Mucosa of gallbladder (tissue), 1 donor: ENCODE data around the gene COL6A2. TPM values are rescaled to one million over a fixed set of nuclear protein-coding genes. Genes with fewer than 3 reads are reported as not detected.
"Not testable (repeated sequence)": the region's sequence is repeated elsewhere in the genome, so short reads cannot be mapped to it uniquely, and the experiment has no call there.

Experiments used
- DNase-seq: peaks from one replicate; pipeline ENCODE4 v3.0.0-alpha.2; 2020; ENCODE audit warnings: low spot score
- total RNA-seq: library from RNA; stranded (reverse); gene quantifications from one replicate; pipeline ENCODE4 v1.2.1, GENCODE V29; 2021
- donor health status: DM: no; HTN: no; CAD: no.

COL6A2 gene
- total RNA-seq, 1 donor from 2014 or later: 1,004 TPM

DNA sequence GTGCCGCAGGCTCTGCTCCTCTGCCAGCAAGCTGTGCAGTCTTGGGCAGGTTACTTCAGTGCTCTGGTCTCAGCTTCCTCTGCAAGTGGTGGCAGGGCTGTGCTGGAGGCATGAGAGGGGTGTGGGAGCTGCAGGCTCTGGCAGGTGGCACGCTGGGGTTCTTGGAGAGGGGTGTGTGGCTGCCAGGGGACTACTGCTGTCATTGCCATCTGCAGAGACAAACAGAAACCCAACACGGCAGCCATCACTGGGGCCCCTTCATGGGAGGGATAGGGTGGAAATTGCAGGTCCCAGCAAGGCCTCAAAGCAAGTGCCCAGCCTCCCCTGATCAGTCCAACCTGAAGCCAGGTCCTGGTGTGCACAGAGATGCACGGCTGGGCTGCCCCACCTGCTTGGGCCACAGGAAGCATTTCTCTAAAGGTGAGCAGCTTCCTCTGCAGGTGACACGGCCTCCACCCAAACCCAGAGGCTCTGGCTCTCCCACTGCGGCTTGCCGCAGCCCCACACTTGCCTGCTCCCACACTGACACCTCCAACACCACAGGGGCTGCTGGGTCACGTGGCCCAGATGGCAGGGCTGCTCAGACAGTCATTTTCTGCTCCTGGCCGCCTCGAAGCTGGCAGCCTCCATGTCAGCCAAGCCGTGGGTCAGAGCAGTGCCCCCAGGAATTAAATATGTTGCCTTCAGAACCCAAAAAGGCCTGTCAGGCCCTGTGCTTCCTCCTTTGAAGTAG is 4.1 kb upstream of the COL6A2 start:
- peak; percentile 8 for DNase-seq

DNA sequence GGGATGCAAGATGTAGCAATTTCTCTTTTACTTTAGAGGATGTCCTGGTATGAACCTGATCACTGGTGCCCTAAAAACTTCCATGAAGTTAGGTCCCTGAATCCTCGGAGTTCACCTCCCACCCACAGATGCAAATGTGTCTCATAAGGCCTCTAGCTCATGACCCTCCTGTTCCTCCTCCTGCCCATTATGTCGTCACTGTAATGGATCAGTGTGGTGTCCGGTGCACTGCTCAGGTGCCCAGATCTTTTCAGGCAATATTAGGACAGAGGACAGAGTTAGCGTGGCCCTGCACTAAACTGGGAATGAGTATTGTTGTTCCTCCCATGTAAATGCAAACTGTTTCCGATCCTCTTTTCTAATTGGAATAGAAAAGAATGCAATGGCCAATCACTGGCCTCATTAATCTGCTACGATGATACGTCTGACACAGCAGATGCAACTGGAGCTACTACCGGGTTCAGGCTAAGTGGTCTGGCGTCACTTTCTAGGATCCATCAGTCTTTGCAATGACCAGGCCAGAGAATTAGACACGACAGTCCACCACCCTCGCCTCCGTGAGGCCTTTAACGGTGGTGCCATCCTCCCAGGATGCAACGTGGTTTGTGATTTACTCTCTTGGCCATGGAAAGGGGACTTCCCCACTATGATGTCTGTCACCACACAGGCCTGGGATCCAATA is 3.4 kb upstream of the COL6A2 start:
- DNase-seq: no peak

DNA sequence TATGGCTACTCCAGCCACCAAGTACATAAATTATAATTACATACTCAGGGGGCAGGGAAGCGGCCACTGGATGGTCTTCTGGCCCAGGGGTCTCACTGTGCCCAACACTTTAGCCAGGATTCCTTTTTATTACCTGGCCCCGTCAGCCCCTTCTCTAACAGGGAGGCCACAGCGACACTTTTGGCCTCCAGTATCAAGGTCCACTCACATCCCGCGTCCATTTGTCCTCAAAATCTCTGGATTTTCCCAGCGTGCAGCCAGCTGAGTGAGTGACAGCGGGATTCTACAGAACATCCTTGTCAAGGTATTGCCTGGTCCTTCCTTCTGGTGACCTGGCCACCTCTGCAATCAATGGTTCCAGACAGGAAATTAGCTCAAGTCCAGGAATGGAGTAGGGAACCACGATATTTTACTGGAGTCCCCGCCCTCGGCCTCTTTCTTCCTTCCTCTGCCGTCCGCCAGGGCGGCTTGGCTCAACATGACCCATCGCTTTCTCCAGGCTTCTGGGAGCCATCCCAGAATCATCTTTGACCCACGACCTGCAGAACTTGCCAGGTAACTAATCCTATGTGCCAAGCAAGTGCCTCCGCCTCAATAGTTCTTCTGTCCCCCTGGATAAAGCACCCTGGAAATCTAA is 2.7 kb upstream of the COL6A2 start:
- DNase-seq: peak; percentile 8

DNA sequence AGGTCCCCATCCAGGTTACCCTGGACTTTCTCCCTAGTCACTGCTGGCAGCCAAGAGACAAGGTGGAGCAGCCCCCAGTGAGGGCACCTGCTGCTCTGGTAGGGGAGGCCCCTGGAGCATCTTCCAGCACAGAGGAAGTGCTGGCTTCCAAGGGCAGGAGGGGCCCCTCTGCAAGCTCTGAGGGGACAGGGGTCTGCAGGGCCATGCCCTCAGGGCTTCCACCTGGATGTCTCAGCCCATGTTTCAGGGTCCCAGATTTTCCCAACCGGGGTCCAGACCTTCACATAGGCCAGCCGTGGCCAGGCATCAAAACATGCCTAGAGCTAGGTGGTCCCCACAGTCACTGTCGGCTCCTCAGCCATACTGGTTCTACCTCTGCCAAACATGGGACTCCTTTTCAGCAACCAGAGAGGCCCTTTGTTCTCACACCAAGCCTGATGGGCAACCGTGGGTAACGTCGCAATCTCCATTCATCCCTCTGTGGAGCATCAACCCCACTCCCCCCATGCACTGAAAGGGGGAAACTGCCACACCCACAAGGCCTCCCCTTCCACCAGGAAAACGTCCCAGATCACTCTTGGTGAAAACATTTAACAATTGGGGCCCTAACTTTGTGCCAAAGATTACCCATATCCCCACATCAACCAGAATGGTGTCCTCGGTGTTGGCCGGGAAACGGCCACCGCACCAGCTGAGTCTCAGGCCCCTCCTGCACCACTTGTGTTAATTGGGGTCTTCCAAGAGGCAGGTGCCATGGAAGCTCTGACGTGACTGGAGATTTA is 1.9 kb upstream of the COL6A2 start:
- no peak for DNase-seq

DNA sequence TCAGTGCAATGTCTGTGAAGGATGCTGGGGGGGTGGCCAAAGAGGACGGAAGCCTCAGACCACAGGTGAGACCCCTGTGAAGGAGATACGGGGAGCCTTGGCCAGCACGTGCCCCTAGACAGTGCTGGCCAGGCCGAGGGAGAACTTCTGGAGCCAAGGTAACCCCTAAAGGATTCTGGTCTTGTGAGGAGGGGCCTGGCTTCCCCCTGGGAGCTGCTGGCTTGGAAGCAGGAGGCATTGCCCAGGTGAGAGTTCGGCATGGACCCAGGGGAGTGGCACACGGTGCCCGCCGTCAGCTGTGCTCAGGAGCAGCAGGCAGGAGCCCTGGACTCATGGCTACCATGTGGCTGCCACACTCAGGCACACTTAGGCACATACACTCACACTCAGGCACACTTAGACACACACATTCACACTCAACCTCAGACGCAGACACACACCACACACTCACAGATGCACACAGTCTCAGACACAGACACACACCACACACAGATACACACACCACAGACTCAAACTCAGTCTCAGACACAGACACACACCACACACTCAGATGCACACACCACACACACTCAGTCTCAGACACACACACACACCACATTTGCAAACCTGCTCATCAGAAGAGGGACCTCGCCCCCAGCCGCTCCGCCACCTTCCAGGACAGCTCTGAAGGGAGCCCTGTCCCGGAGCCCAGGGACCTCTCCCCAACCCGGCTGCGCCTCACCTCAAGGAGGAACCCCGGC is 1.1 kb upstream of the COL6A2 start:
- DNase-seq: peak; percentile 8

DNA sequence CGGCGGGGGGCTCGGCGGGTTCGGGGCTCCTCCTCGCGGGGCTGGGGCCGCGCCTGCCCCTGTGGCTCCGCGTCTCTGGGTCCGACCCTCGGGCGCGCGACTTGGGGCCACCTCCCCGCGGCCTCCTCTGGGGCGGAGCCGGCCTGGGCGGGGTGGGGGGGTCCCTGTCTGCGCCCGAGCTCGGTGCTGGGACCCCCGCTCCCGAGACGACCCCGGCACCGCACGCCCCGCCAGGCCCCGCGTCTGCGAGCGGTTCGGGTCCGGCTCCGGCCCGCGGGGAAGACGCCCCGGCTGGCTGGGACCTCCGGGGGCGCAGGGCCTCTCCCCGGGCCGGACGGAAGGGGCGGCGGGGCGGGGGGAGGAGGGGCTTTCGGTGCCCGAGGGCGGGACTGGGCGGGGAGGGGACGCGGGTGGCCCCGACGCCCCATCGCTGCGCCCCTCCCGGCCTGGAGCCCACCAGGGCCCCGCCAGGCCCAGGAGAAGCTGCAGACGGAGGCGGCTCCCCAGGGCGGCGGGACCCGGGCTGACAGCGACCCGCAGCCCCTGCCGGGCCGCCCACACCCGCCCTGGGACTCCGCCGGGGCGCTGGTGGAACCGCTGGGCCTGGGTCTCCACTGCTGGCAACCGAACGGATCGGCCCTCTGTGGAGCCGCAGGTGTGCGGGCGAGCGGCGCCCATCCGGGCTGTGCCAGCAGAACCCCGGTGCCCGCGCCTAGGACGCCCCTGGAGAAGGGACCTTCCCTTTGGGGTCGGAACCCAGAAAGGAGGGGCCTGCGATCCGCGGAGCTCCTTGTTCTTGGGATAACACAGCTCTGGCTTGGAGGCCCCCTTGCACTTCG is 610 bp downstream of the COL6A2 start:
- peak; percentile 11 for DNase-seq

DNA sequence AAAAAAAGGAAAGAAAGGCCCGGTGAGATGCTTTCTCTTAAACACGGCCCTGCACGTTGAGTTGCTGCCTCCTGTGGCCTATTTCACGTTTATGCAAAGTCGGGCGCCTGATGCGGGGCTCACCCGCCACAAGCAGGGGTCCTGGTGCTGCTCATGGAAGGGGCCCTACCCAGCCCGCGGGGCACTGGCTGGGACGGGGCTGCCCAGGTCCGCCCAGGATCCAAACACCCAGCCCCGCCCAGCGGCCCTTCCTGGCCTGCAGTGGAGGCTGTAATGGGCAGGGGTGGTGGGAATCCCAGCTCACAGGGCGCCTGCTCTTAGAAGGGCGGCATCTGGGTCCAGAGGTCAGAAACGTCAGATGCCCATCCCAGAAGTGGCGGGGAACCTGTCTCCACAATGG is 1.6 kb downstream of the COL6A2 start:
- DNase-seq: peak; percentile 9

DNA sequence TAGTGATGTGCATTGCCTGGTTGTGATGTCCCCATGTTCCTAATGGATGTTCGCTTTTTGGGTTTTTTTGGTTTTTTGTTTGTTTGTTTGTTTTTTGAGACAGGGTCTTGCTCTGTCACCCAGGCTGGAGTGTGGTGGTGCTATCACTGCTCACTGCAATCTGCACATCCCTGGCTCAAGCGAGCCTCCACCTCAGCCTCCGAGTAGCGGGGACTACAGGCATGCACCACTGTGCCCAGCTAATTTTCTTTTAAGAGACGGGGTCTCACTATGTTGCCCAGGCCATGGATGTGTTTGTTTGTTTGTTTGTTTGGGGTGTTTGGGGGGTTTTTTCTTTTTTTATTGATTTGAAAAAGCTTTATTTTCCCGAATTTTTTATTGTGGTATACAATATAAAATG is 2.1 kb downstream of the COL6A2 start:
- DNase-seq: peak; percentile 8

DNA sequence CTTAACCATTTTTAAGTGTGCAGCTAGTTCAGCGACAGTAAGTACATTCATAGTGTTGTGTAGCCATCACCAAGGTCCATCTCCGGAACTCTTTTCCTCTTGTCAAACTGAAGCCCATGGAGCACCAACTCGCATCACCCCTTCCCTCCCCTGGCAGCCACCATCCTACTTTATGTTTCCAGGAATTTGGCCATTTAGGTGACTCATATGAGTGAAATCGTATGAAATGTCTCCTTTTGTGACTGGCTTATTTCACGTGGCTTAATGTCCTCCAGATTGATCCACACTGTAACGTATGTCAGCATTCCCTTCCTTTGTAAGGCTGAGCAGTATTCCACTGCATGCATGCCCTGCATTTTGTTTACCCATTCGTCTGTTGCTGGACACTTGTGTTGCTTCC is 2.5 kb downstream of the COL6A2 start:
- no peak for DNase-seq

DNA sequence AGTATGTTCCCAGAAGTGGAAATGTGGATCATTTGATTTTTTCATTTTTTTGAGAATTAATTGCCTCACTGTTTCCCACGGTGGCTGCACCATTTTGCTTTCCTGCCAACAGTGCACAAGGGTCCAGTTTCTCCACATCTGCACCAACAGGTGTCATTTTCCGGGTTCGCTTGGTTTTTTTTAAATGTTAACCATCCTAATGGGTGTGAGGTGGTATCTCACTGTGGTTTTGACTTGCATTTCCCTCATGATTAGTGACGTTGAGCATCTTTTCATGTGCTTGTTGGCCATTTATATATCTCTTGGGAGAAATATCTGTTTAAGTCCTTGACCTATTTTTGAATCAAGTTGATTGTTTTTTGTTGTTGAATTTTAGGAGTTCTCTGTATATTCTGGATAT is 3.0 kb downstream of the COL6A2 start:
- DNase-seq: no peak

DNA sequence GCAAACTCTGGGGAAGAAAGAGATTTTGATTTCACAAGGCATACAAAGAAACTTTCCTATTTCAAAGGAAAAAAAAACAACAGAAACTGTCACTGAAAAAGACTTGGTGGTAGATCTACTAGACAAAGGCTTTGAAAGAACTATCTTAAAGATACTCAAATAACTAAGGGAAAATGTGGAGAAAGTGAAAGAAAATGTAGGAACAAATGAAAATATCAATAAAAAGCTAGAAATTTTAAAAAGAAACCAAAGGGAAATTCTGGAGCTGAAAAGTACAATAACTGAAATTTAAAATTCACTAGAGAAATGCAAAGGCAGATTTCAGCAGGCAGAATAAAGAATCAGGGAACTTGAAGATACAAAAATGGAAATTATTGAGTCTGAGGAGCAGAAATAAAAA is 6.2 kb downstream of the COL6A2 start:
- no peak for DNase-seq

DNA sequence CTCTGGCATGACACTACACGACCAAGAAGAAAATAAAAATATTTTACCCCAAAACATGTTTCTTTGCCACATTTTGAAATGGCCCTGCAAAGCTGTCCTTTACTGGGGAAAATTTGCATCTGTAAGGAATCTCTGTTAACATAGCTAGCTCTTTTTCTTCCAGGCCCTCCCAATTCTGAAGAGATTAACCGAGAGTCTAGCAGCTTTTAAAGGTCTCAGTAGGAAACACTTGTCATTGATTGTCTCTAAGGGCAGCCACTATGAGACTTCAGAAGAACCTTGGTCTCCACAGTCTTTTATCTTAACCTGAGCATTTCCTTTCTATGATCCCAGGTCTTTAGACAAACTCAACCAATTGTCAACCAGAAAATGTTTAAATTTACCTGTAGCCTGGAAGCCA is 9.5 kb downstream of the COL6A2 start:
- DNase-seq: not testable (repeated sequence)

DNA sequence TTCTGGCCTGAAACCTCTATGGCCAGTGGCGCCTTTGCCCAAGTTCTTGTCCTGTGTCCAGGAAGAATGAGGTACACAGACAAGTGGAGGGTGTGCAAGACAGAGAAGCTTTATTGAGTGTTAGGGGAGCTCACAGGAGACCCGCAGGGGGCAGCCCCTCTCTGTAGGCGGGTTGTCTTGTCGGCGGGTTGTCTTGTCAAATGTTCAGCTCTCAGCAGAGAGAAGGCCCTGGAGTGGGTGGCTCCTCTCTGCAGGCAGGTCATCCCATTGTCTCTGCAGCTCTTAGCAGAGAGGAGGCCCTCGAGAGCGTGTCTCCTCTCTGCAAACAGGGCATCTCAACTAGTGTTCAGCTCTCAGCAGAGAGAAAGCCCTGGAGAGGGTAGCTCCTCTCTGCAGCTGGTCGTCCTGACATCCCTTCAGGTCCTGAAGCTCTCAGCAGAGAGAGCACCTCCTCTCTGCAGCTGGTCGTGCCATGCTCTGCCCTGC is 11.0 kb downstream of the COL6A2 start:
- DNase-seq: no peak

DNA sequence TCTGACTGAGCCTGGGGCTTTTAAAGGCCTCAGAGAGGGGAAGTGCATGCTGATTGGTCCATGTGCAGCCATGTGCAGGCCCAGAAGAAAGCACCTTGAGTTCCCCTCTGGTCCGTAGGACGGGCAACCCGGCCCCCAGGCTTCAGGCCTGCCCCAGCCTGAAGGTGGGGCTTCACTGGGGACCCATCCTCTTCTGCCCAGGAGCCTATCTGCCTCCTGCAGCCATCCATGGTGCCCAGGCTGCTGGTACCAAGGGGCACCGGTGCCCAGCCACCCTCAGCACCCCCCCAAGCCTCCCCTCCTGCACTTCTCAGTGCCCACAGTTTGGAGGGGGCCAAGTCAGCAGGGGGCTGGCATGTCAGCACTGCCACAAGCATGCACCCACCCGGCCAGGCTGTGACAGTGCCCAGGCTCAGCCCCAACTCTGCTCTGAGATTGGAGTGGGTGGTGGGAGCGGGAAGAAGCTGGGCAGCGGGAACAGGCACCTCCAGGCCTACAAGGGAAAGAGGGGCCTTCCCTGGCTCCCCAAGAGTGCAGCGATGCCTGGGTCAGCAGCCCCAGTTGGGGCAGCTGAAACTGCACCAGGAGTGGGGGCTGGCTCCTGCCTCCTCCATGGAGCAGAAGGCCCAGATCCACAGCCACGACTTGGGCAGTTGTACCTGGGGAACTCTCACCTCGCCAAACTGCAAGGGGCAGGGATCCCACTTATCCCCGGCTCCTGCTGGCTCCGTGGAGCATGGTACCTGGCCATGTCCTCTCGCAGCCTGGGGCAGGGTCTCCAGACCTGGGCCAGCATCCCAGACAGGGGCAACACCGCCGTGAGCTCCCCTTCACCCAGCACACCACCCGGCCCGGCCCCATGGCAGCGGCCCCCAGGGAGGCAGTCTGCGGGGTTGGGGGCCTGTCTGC is 11.7 kb downstream of the COL6A2 start:
- DNase-seq: no peak

DNA sequence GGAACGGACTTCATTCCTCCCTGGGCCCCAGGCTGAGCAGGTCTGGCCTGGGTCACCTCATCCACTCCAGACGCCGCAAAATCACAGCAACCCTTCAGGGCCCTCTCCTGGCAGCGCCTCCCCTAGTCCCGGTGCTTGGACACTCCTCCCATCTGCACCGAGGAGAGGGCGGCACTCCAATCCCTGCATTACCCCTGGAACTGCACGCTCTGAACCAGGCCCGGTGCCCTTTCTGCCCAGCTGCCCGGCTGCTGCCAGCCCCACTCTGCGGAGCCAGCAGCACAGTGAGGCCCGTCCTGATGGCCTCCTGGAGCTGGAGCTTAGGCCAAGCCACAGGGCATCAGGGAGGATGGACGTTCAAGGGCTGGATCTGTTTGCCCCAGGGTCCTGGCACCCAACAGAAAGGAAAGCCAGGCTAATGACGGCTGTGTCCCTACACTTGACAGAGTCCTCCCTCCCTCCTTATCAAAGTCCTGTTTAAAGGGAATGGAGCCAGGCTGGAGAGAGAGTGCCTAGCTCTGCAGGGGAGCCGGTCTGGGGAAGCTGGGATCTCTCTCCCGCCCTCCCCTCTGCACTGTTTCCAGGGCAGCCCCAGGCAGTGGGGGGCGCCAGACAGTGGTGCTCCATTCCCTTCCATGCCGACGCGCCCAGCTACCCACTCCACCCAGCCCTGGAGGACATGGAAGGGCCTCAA is 12.7 kb downstream of the COL6A2 start:
- DNase-seq: peak; percentile 24

DNA sequence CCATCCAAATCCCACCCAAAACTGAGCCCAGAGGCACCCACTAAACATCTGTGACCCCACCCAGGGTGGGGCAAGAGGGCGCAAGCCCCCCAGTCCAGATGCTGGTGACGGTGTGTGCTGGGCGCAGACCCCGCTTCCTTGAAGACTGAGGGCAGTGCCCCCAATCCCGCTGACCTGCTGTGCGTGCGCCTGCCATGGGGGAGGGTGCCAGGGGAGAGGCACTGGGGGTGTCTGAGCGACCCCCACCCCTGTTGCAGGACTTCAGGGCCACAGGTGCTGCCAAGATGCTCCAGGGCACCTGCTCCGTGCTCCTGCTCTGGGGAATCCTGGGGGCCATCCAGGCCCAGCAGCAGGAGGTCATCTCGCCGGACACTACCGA is 13.3 kb downstream of the COL6A2 start:
- DNase-seq: no peak

DNA sequence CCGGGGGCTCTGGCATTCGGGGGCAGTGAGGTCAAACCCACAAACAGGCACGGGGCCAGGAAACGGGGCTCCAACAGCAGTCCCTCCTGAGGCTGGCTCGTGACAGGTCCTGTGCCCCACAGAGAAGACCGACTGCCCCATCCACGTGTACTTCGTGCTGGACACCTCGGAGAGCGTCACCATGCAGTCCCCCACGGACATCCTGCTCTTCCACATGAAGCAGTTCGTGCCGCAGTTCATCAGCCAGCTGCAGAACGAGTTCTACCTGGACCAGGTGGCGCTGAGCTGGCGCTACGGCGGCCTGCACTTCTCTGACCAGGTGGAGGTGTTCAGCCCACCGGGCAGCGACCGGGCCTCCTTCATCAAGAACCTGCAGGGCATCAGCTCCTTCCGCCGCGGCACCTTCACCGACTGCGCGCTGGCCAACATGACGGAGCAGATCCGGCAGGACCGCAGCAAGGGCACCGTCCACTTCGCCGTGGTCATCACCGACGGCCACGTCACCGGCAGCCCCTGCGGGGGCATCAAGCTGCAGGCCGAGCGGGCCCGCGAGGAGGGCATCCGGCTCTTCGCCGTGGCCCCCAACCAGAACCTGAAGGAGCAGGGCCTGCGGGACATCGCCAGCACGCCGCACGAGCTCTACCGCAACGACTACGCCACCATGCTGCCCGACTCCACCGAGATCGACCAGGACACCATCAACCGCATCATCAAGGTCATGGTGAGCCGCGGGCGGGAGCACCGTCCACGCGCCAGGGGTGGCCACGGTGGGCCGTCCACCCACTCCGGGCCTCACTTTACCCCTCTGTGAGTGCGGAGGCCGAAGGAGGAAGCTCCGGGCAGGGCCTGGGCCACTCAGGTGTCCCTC is 14.2 kb downstream of the COL6A2 start:
- no peak for DNase-seq

DNA sequence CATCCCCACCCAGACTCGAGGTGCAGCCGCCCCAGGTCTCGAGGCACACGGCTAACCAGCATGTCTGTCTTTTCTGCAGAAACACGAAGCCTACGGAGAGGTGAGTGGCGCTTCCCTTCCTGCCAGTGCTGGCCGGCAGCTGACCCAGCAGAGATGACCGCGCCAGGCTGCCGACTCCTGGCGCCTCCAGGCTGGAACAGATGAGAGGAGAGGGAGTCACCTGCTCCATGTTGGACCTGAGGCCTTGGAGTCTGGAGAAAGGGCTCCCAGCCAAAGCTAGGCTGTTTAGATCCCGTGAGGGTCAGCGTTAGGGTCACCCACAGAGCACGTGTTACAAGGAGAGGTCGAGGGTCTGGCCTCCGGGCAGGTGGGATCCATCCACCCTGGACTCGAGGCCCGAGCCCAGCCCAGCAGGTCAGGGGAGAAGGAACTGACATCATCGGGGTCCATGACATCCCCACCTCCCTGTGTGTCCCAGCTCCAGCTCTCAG is 14.9 kb downstream of the COL6A2 start:
- no peak for DNase-seq
